D721Med (cell line): ENCODE data around the gene CAMK2B.

Experiments used
- DNase-seq: peaks from one replicate; pipeline ENCODE4 v3.0.0; 2011; ENCODE audit warnings: low spot score; ENCODE audit not compliant: insufficient read length
- FAIRE-seq: peaks from 2 replicates; lab custom pipeline; 2011; peaks lifted over from hg19 to GRCh38; lab: Jason Lieb, UNC
- TF ChIP-seq, protein P1 (sequence below): IDR thresholded peaks from 2 replicates; pipeline ENCODE4 v1.5.1; 2012; ENCODE audit warnings: mild to moderate bottlenecking, control low read depth; ENCODE audit not compliant: insufficient read depth; ENCODE audit errors: missing control alignments

Gene CAMK2B

DNA sequence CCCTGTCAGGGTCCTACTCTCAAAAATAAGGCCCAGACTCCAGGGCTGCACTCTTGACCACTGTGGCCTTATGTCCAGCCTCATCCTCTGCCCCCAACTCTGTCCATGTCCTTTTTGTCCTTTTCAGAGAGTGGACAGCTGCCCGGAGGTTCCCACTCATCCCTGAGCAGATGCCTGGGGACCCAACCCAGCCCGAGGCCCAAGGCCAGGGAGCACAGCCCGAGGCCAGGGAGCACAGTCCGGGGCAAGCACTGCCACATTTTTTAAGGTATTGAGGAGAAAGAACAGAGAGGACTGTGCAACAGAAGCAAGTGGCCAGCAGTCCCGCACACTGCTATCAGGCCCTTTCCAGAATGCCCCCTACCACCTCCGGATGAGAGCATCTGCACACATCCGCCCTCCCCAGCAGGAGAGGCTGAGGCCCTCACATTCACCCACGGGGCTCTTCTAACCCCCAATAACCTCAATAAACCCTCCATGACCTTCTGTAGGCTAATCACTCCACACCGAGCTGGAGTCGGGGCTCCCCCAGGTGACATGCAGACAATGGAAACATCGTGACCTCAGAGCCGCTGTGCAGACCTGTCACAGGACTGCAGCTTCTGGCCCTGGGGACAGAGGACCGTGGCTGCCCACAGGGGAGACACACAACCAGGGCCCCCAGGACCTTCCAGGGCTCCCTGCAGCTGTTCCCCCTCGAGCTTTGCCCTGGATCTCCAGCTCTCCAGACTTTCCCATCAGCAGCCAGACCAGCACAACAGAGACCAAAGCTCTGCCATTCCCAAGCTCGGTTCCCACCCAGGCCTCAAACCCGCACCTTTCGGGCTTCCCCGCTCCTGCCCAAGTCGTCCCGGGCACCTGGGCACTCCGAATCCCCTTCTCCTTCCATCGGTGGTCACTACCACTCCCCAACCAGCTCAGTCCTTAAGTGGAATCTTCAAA, 51.4 kb downstream of the CAMK2B start:
- TF ChIP-seq, protein P1, sequence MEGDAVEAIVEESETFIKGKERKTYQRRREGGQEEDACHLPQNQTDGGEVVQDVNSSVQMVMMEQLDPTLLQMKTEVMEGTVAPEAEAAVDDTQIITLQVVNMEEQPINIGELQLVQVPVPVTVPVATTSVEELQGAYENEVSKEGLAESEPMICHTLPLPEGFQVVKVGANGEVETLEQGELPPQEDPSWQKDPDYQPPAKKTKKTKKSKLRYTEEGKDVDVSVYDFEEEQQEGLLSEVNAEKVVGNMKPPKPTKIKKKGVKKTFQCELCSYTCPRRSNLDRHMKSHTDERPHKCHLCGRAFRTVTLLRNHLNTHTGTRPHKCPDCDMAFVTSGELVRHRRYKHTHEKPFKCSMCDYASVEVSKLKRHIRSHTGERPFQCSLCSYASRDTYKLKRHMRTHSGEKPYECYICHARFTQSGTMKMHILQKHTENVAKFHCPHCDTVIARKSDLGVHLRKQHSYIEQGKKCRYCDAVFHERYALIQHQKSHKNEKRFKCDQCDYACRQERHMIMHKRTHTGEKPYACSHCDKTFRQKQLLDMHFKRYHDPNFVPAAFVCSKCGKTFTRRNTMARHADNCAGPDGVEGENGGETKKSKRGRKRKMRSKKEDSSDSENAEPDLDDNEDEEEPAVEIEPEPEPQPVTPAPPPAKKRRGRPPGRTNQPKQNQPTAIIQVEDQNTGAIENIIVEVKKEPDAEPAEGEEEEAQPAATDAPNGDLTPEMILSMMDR, result no peak
- FAIRE-seq, result no peak
- DNase-seq, result no peak

DNA sequence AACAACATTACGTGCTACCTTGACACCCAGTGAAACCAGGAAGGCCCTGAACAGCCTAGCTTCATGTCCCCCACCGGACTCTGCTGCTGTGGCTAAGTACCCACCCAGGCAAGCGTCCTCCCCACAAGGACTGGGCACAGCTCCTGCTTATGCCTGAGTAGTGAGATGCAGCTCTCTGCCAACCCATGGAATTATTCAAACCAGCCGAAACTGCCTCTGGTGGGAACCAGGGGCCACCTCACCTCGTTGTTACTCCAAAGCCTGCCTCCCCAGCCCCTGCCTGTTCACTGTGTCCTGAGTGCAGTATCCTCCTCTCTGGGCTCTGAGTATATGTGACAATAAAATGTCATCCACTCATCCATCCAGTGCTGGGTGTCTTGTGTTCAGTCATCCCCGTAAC, 52.4 kb downstream of the CAMK2B start:
- no peak for DNase-seq
- no peak for FAIRE-seq
- TF ChIP-seq, protein P1, result no peak

DNA sequence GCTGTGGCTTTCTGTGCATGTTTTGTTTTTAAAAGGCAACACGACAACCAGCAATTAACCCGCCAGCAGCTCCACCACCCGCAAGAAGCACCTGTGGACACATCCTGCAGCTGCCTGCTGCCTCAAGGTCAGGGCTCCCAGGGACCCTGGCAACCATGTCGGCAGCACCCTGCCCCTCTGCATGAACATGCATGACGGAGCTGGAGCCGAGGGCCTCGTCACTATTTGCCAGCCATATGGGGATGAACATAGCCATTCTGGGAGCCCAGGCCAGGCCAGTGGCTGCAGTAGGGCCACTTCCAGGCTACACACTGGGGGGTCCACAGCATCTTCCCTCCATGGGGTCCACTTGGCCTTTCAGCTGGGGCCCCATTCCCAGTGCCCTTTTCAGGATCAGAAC, 52.9 kb downstream of the CAMK2B start:
- DNase-seq, result no peak
- no peak for FAIRE-seq
- TF ChIP-seq, protein P1, result no peak

DNA sequence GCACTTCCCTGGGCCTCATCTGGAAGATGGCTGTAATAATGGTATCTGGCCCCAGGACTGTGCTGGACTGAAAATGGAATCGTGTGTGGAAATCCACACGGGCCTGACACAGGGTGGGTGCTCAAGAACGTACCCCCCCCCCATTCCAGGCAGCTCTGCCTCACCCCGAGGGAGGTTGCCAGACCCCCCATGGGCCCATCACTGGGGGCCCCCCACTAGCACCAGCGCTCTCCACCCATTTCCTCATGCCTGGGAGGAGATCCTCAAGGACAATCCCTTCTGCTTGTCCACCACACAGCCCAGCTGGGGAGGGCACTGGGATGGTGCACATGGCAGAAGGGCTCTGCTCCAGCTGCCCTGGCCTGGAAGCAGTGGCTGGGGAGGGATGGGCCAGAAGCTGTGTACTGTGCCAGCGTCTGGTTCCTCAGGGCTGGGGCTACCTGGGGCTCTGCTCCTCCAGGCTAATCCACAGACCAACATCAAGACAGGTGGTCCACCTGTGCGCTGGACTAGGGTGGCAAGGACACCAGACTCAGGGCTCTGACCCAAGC, 55.4 kb downstream of the CAMK2B start:
- no peak for DNase-seq
- TF ChIP-seq, protein P1, result no peak
- no peak for FAIRE-seq

DNA sequence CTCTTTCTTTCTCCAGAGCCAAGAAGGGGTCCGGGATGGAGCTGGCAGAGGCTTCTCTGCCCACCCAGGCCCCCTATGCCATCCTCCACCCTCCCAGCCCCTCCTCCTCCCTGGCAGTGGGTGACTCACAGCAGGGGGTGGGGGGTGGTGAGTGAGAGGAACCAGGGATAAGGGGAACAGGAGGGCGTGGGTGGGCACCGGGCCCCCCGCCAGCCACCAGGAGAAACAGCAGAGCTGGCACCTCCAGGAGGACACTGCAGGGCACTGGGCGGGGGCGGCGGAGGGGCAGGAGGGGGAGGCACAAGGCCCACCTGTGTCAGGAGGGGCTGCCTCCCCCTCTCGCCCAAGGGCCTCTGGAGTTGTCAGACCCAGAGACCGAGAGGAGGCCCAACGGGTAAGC, 56.0 kb downstream of the CAMK2B start:
- FAIRE-seq (no peak), DNase-seq (no peak)
- TF ChIP-seq, protein P1, result no peak

DNA sequence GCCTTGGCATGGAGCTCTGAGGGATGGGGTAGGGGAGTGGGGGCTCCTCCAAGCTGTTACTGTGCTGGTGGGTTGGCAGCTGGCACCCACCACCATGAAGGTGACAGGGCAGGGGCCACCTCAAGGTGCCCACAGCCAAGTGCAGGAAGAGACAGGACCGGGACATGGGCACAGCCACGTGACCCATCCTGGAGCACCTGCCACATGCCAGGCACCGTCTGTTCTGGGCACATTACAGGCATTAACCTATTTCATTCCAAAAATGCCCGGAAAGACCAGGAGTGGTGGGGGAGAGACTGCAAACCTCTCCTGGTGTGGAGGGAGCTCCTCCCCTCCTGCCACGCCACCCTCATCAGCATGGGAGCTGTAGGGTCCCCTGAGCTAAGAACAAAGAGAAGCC, 56.7 kb downstream of the CAMK2B start:
- DNase-seq (no peak), FAIRE-seq (no peak)
- TF ChIP-seq, protein P1, result no peak

DNA sequence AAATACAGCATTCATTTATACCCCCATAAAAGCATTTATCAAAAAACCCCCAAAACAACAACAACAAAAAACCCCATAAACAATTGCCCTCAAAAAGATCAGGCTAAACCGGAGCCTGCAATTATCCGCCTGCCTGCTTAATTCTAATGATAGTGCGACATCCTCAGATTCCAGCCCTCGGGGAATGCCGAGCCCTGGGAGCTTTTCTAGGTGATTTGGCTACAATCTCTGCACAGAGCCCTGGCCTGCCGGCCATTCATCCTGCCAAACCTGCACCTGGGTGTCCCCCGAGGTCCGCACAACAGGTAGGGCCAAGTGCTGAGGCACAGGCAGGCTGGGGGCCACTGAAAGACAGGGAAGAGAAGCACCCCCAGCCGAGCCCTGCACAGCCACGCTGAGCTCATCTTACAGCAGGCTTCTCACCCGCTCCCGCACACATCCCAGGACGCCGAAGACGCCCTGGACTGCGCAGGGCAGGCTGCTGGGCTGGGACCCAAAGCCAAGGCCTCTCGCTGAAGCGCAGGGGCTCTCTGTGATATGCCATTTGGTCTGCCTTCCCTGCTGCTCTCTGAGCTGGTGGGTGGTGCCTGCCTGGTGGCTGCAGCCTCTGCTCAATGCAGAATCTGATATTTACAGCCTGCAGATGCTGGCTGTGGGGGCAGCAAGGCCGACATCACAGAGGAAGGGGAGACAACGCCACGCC, 57.5 kb downstream of the CAMK2B start:
- DNase-seq (peak; percentile 56), FAIRE-seq (no peak)
- TF ChIP-seq, protein P1, result no peak
